ENCODE data around the gene PFKP.

Gene PFKP

GRCh38 chr10:3179174-3179573 lies 111.8 kb downstream of the PFKP start:
- H4K20me1 ChIP-seq (ENCODE audit: insufficient read depth, low read length): no peaks in the 10 kb centered on the region
- ATAC-seq (ENCODE audit: insufficient read depth, low read depth) (no peak), DNase-seq (no peak)
- H3K4me2 ChIP-seq (ENCODE audit: insufficient read depth, low read length): no peak overlapping the region
- H3K9ac ChIP-seq (ENCODE audit: low read depth, low read length): no peak overlapping the region
- TF ChIP-seq CTCF (IDR thresholded peaks at IDR 0.05; ENCODE audit: borderline replicate concordance, extremely low read depth, low read length, poor library complexity, severe bottlenecking): no peak
- no peak for TF ChIP-seq EZH2 (IDR thresholded peaks at IDR 0.05; ENCODE audit: borderline replicate concordance, low read depth, low read length, severe bottlenecking)
- H3K4me3 ChIP-seq (ENCODE audit: low read depth in 1 of 2, low read length in 2 of 2): no peak overlapping the region
- H2AFZ ChIP-seq (ENCODE audit: low read depth, low read length): no peak overlapping the region
- H3K9me3 ChIP-seq (ENCODE audit: insufficient read depth, low read length, severe bottlenecking): no peaks in the 10 kb centered on the region
- no peak overlapping the region for H3K27ac ChIP-seq (ENCODE audit: low read length)
- H3K4me1 ChIP-seq (ENCODE audit: insufficient read depth, low read length): no peaks in the 10 kb centered on the region
- H3K36me3 ChIP-seq (ENCODE audit: insufficient read depth, low read length): no peaks in the 10 kb centered on the region
- no peaks in the 10 kb centered on the region for H3K79me2 ChIP-seq (ENCODE audit: insufficient read depth, low read length)
- H3K27me3 ChIP-seq (ENCODE audit: insufficient read depth, low read length, poor library complexity): peaks cover 4% of the 10 kb centered on the region

- Histone ChIP-seq H3K27me3 (ENCODE audit: insufficient read depth, low read length, poor library complexity) (peaks cover 4% of the 10 kb centered on the region), H3K9ac (ENCODE audit: low read depth, low read length) (no peak overlapping the region), H3K79me2 (ENCODE audit: insufficient read depth, low read length) (no peaks in the 10 kb centered on the region), H3K27ac (ENCODE audit: low read length) (no peak overlapping the region), H3K4me1 (ENCODE audit: insufficient read depth, low read length) (no peaks in the 10 kb centered on the region), H4K20me1 (ENCODE audit: insufficient read depth, low read length) (no peaks in the 10 kb centered on the region), H3K4me3 (ENCODE audit: low read depth in 1 of 2, low read length in 2 of 2) (no peak overlapping the region), H3K36me3 (ENCODE audit: insufficient read depth, low read length) (no peaks in the 10 kb centered on the region), H3K9me3 (ENCODE audit: insufficient read depth, low read length, severe bottlenecking) (no peaks in the 10 kb centered on the region), H2AFZ (ENCODE audit: low read depth, low read length) (no peak overlapping the region), H3K4me2 (ENCODE audit: insufficient read depth, low read length) (no peak overlapping the region)
- TF ChIP-seq CTCF (IDR thresholded peaks at IDR 0.05; ENCODE audit: borderline replicate concordance, extremely low read depth, low read length, poor library complexity, severe bottlenecking): no peak
- TF ChIP-seq EZH2 (IDR thresholded peaks at IDR 0.05; ENCODE audit: borderline replicate concordance, low read depth, low read length, severe bottlenecking): no peak
- no peak for DNase-seq
- no peak for ATAC-seq (ENCODE audit: insufficient read depth, low read depth)
These were observed 113.1 kb downstream of the PFKP start for GRCh38 chr10:3180355-3181025.

- H3K79me2 ChIP-seq (ENCODE audit: insufficient read depth, low read length): no peaks in the 10 kb centered on the region
- H3K36me3 ChIP-seq (ENCODE audit: insufficient read depth, low read length): no peaks in the 10 kb centered on the region
- no peak overlapping the region for H3K4me3 ChIP-seq (ENCODE audit: low read depth in 1 of 2, low read length in 2 of 2)
- no peak overlapping the region for H3K9ac ChIP-seq (ENCODE audit: low read depth, low read length)
- DNase-seq: no peak
- H3K4me1 ChIP-seq (ENCODE audit: insufficient read depth, low read length): peaks cover 9% of the 10 kb centered on the region
- peaks cover 4% of the 10 kb centered on the region for H3K27me3 ChIP-seq (ENCODE audit: insufficient read depth, low read length, poor library complexity)
- H2AFZ ChIP-seq (ENCODE audit: low read depth, low read length): no peak overlapping the region
- no peaks in the 10 kb centered on the region for H3K9me3 ChIP-seq (ENCODE audit: insufficient read depth, low read length, severe bottlenecking)
- H3K4me2 ChIP-seq (ENCODE audit: insufficient read depth, low read length): no peak overlapping the region
- TF ChIP-seq CTCF (IDR thresholded peaks at IDR 0.05; ENCODE audit: borderline replicate concordance, extremely low read depth, low read length, poor library complexity, severe bottlenecking) (no peak), EZH2 (IDR thresholded peaks at IDR 0.05; ENCODE audit: borderline replicate concordance, low read depth, low read length, severe bottlenecking) (no peak)
- ATAC-seq (ENCODE audit: insufficient read depth, low read depth): no peak
- no peaks in the 10 kb centered on the region for H4K20me1 ChIP-seq (ENCODE audit: insufficient read depth, low read length)
- no peak overlapping the region for H3K27ac ChIP-seq (ENCODE audit: low read length)
These were observed 118.0 kb downstream of the PFKP start for GRCh38 chr10:3185386-3185785.
